Caco-2 (cell line): ENCODE results near the gene WASF3. TPM values are rescaled to one million over a fixed set of nuclear protein-coding genes. Genes with fewer than 3 reads are reported as not detected.

Source experiments
- BruUV-seq: library from RNA; stranded (reverse); fragments of 400-500 nt; replicated peaks from 2 replicates; lab custom pipeline; 2021; lab: Mats Ljungman, UMichigan
- CTCF ChIA-PET: fragments of 300-600 bp; sonication (Branson Sonifier 250); formaldehyde crosslinking; loops from one replicate; lab custom pipeline; 2022; ENCODE audit warnings: antibody characterized with exemption; lab: Charles Lee
- POLR2A ChIA-PET: fragments of 300-600 bp; sonication (Branson Sonifier 250); formaldehyde crosslinking; loops from one replicate; lab custom pipeline; 2022; ENCODE audit warnings: antibody characterized with exemption; lab: Charles Lee
- DNase-seq, 2 experiments: peaks; one replicate each; pipeline versions ENCODE4 v3.0.0 to v3.0.0-alpha.2; 2020 to 2022
- H3K27me3 ChIP-seq: replicated peaks from 2 replicates; pipeline ENCODE4 v1.6.0; 2011; ENCODE audit warnings: low read length; ENCODE audit not compliant: control insufficient read depth, insufficient read depth
- H3K36me3 ChIP-seq: 2 replicates; pipeline ENCODE4 v1.5.1; 2011; ENCODE audit warnings: low read length; ENCODE audit not compliant: control insufficient read depth, insufficient read depth
- H3K4me1 ChIP-seq: fragments of 250-450 bp; sonication (Bioruptor Pico); 2 replicates; pipeline ENCODE4 v1.5.1; 2020; ENCODE audit warnings: mild to moderate bottlenecking
- H3K4me3 ChIP-seq: 2 replicates; pipeline ENCODE4 v1.5.1; 2011; ENCODE audit warnings: low read depth, mild to moderate bottlenecking, control low read depth, low read length
- H3K9me3 ChIP-seq: fragments of 250-450 bp; sonication (Bioruptor Pico); 2 replicates; pipeline ENCODE4 v1.5.1; 2020; ENCODE audit warnings: mild to moderate bottlenecking, moderate library complexity
- H3K27ac Mint-ChIP-seq: one replicate; pipeline ENCODE4 v1.8.0; 2022; ENCODE audit warnings: mixed read lengths; ENCODE audit not compliant: unreplicated experiment
- H3K27me3 Mint-ChIP-seq: one replicate; pipeline ENCODE4 v1.8.0; 2022; ENCODE audit warnings: mixed read lengths; ENCODE audit not compliant: insufficient read depth, unreplicated experiment
- H3K36me3 Mint-ChIP-seq: one replicate; pipeline ENCODE4 v1.8.0; 2022; ENCODE audit warnings: mild to moderate bottlenecking, mixed read lengths; ENCODE audit not compliant: insufficient read depth, unreplicated experiment
- H3K4me1 Mint-ChIP-seq: one replicate; pipeline ENCODE4 v1.8.0; 2022; ENCODE audit warnings: low read depth, mixed read lengths; ENCODE audit not compliant: unreplicated experiment
- H3K4me3 Mint-ChIP-seq: one replicate; pipeline ENCODE4 v1.8.0; 2022; ENCODE audit warnings: mild to moderate bottlenecking, moderate library complexity, mixed read lengths; ENCODE audit not compliant: unreplicated experiment
- H3K9me3 Mint-ChIP-seq: one replicate; pipeline ENCODE4 v1.8.0; 2022; ENCODE audit warnings: mixed read lengths; ENCODE audit not compliant: unreplicated experiment
- intact Hi-C: fragments of 100-400 bp; cut with micrococcal nuclease; formaldehyde crosslinking; loops from one replicate; pipeline ENCODE4 v1.10.0; 2022; ENCODE audit not compliant: unreplicated experiment
- total RNA-seq: library from RNA; stranded (reverse); gene quantifications from 2 replicates; pipeline ENCODE4 v1.2.3, GENCODE V29; 2022
- TF ChIP-seq, protein P1 (sequence below), 2 experiments: fragments of 200-600 bp in 1 of 2; IDR thresholded peaks; 1 replicate in 1 of 2; 2 replicates in 1 of 2; pipeline versions ENCODE4 v1.5.1 to v1.8.0; 2011 to 2022; ENCODE audit warnings: antibody characterized with exemption in 1 of 2, control low read depth in 1 of 2, inconsistent platforms in 1 of 2, low read depth in 1 of 2, low read length in 1 of 2, mild to moderate bottlenecking in 1 of 2, moderate library complexity in 1 of 2; ENCODE audit not compliant: insufficient read depth in 1 of 2, severe bottlenecking in 1 of 2, unreplicated experiment in 1 of 2

WASF3 gene
- total RNA-seq, 1 experiment from 2014 or later = not detected

DNA sequence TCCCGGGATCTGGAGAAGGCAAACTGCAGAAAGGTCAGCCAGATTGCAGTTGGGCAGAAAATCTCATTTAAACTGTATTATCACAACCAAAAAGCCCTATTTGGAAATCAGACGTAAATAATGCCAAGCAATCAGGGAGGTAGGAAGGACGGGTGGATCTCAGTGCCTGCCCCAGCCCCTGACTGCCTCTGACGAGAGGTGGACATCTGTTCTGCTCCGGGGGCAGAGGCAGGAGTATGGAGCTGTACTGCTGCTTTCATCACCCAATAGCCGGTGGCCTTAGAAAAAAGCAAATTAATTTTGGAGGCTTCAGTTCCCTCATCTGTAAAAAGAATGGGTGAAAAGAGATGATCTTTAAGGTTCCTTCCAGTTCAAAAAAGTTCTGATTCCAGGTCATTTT is 43.6 kb upstream of the WASF3 start:
- POLR2A ChIA-PET = no interaction called here
- H3K4me3 ChIP-seq = no peak overlapping the region
- H3K27ac Mint-ChIP-seq = no peak overlapping the region

DNA sequence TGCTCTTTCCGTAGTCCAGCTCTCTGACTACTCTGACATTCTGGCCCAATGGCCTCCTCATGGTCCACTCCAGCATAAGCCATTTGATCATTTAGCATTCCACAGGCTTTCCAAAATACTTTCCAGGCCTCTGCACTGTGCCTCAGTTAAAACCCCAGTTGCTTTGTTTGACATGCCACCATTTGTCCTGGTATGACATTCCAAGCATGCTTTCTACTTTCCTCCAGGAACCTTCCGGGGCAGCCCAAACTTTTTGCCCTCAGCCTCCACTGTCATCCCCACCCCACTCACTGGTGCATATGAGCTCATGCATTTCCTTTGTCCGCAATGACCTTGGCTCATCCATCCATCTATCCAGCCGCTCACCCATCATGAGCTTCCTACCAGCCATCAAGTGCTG is 41.8 kb upstream of the WASF3 start:
- H3K9me3 Mint-ChIP-seq = no peaks in the 10 kb centered on the region
- Histone ChIP-seq H3K9me3 (no peaks in the 10 kb centered on the region), H3K27me3 (peaks cover 1% of the 10 kb centered on the region), H3K36me3 (no peaks in the 10 kb centered on the region), H3K4me1 (no peaks in the 10 kb centered on the region), H3K4me3 (no peak overlapping the region)
- no peaks in the 10 kb centered on the region for H3K4me1 Mint-ChIP-seq
- H3K4me3 Mint-ChIP-seq = no peak overlapping the region
- no TSS peak for BruUV-seq
- H3K27me3 Mint-ChIP-seq = peaks cover 8% of the 10 kb centered on the region
- CTCF ChIA-PET = no interaction called here
- intact Hi-C loops = no loop called here
- H3K36me3 Mint-ChIP-seq = no peaks in the 10 kb centered on the region
- no peak overlapping the region for H3K27ac Mint-ChIP-seq
- DNase-seq = no peak
- TF ChIP-seq, protein P1, sequence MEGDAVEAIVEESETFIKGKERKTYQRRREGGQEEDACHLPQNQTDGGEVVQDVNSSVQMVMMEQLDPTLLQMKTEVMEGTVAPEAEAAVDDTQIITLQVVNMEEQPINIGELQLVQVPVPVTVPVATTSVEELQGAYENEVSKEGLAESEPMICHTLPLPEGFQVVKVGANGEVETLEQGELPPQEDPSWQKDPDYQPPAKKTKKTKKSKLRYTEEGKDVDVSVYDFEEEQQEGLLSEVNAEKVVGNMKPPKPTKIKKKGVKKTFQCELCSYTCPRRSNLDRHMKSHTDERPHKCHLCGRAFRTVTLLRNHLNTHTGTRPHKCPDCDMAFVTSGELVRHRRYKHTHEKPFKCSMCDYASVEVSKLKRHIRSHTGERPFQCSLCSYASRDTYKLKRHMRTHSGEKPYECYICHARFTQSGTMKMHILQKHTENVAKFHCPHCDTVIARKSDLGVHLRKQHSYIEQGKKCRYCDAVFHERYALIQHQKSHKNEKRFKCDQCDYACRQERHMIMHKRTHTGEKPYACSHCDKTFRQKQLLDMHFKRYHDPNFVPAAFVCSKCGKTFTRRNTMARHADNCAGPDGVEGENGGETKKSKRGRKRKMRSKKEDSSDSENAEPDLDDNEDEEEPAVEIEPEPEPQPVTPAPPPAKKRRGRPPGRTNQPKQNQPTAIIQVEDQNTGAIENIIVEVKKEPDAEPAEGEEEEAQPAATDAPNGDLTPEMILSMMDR (IDR thresholded peaks at IDR 0.05; ENCODE audit: insufficient read depth in 1 of 2, low read depth in 1 of 2, low read length in 1 of 2, severe bottlenecking in 1 of 2, unreplicated experiment in 1 of 2) = no peak
- POLR2A ChIA-PET = no interaction called here

More for the DNA sequence above, 43.6 kb upstream of the WASF3 start:
- peaks cover 1% of the 10 kb centered on the region for H3K27me3 ChIP-seq
- intact Hi-C loops = no loop called here
- no peaks in the 10 kb centered on the region for H3K4me1 Mint-ChIP-seq
- H3K27me3 Mint-ChIP-seq = peaks cover 8% of the 10 kb centered on the region
- H3K36me3 ChIP-seq = no peaks in the 10 kb centered on the region
- H3K36me3 Mint-ChIP-seq = no peaks in the 10 kb centered on the region
- no TSS peak for BruUV-seq
- no peaks in the 10 kb centered on the region for H3K4me1 ChIP-seq
- peaks cover 11% of the 10 kb centered on the region for H3K9me3 Mint-ChIP-seq
- H3K9me3 ChIP-seq = peaks cover 10% of the 10 kb centered on the region
- TF ChIP-seq, protein P1 (IDR thresholded peaks at IDR 0.05; ENCODE audit: insufficient read depth in 1 of 2, low read depth in 1 of 2, low read length in 1 of 2, severe bottlenecking in 1 of 2, unreplicated experiment in 1 of 2) = no peak
- no peak overlapping the region for H3K4me3 Mint-ChIP-seq
- CTCF ChIA-PET = no interaction called here
- no peak for DNase-seq

DNA sequence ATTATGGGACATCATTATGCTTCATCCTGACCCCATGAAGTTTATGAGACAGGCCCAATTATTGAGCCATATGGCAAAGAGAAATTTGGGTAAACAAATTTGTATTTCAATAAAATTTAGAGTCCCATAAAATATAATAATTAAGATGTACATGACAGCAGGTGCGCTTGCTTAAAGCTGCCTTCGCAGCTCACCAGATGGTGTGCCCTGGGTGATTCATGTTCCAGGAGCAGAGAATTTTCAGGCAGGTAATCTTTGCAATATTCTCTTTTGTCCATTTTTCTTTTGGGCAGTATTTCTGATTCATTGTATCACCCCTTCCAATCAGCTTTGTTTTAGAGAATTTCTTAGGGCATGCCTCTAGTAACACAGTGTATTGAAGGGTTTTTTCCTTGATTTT is 39.5 kb upstream of the WASF3 start:
- ChIA-PET CTCF (no interaction called here), POLR2A (no interaction called here)
- no TSS peak for BruUV-seq
- H3K36me3 ChIP-seq = no peaks in the 10 kb centered on the region
- no peak overlapping the region for H3K27ac Mint-ChIP-seq
- H3K27me3 ChIP-seq = peaks cover 1% of the 10 kb centered on the region
- no peak for DNase-seq
- no peaks in the 10 kb centered on the region for H3K9me3 ChIP-seq
- H3K4me3 ChIP-seq = no peak overlapping the region
- no peaks in the 10 kb centered on the region for H3K4me1 ChIP-seq
- H3K4me1 Mint-ChIP-seq = no peaks in the 10 kb centered on the region
- peaks cover 6% of the 10 kb centered on the region for H3K27me3 Mint-ChIP-seq
- intact Hi-C loops = no loop called here
- no peak overlapping the region for H3K4me3 Mint-ChIP-seq
- H3K36me3 Mint-ChIP-seq = no peaks in the 10 kb centered on the region
- TF ChIP-seq, protein P1 (IDR thresholded peaks at IDR 0.05; ENCODE audit: insufficient read depth in 1 of 2, low read depth in 1 of 2, low read length in 1 of 2, severe bottlenecking in 1 of 2, unreplicated experiment in 1 of 2) = no peak
- H3K9me3 Mint-ChIP-seq = no peaks in the 10 kb centered on the region
